UCSD-AML1 (cell line): ENCODE measurements around the gene ABHD17C.
"Not testable (repeated sequence)": the region's sequence is repeated elsewhere in the genome, so short reads cannot be mapped to it uniquely, and the experiment has no call there.

Experiments used
- DNase-seq: peaks from one replicate; lab custom pipeline; 2025; ENCODE audit not compliant: unreplicated experiment; lab: John Stamatoyannopoulos, UW

Gene ABHD17C

GRCh38 chr15:80760960-80761359, 65.8 kb downstream of the ABHD17C start:
- DNase-seq = no peak

- DNase-seq = no peak
Observed at GRCh38 chr15:80761754-80762153, 66.6 kb downstream of the ABHD17C start.

GRCh38 chr15:80763235-80763634, 68.1 kb downstream of the ABHD17C start:
- DNase-seq = not testable (repeated sequence)

- DNase-seq = no peak
Observed at GRCh38 chr15:80764535-80764934, 69.4 kb downstream of the ABHD17C start.

- DNase-seq = no peak
Observed at GRCh38 chr15:80766275-80766674, 71.2 kb downstream of the ABHD17C start.

- no peak for DNase-seq
Observed at GRCh38 chr15:80768158-80768557, 73.0 kb downstream of the ABHD17C start.

- DNase-seq = no peak
Observed at GRCh38 chr15:80769153-80769828, 74.2 kb downstream of the ABHD17C start.

- DNase-seq = no peak
Observed at GRCh38 chr15:80769829-80770705, 75.0 kb downstream of the ABHD17C start.

- DNase-seq = no peak
Observed at GRCh38 chr15:80773122-80773551, 78.0 kb downstream of the ABHD17C start.

- no peak for DNase-seq
Observed at GRCh38 chr15:80773792-80774352, 78.8 kb downstream of the ABHD17C start.

- no peak for DNase-seq
Observed at GRCh38 chr15:80774486-80774885, 79.4 kb downstream of the ABHD17C start.

- no peak for DNase-seq
Observed at GRCh38 chr15:80775338-80775737, 80.2 kb downstream of the ABHD17C start.

GRCh38 chr15:80776420-80777045, 81.4 kb downstream of the ABHD17C start:
- DNase-seq = peak; percentile 38

GRCh38 chr15:80777137-80777536, 82.0 kb downstream of the ABHD17C start:
- DNase-seq = no peak

GRCh38 chr15:80777826-80778620, 82.9 kb downstream of the ABHD17C start:
- no peak for DNase-seq

- DNase-seq = no peak
Observed at GRCh38 chr15:80778621-80778963, 83.5 kb downstream of the ABHD17C start.

- DNase-seq = peak; percentile 62
Observed at GRCh38 chr15:80778964-80779657, 84.0 kb downstream of the ABHD17C start, which contains the start of gene CEMIP. TSS of gene CEMIP (plus strand) at chr15:80779370. CDS start at chr15:80873880, 94,510 bp downstream.

- DNase-seq = no peak
Observed at GRCh38 chr15:80779658-80780415, 84.7 kb downstream of the ABHD17C start.
